CD8-positive, alpha-beta memory T cell (primary cell): Measurements from ENCODE around the gene FMN1. TPM values are rescaled to one million over a fixed set of nuclear protein-coding genes. Genes with fewer than 3 reads are reported as not detected.
A peak's percentile ranks its signal among the peaks of the same experiment; 100 is the strongest.

ENCODE experiments used
- CTCF ChIA-PET: fragments of 350-600 bp; sonication (Branson Sonifier 250); formaldehyde crosslinking; loops from one replicate; lab custom pipeline; 2021; ENCODE audit warnings: antibody characterized with exemption; lab: Charles Lee
- POLR2A ChIA-PET: fragments of 350-600 bp; sonication (Branson Sonifier 250); formaldehyde crosslinking; loops from one replicate; lab custom pipeline; 2021; ENCODE audit warnings: antibody characterized with exemption; lab: Charles Lee
- DNase-seq, 5 donors: peaks; one replicate each; pipeline versions ENCODE4 v3.0.0 to v3.0.0-alpha.2; 2020 to 2022; ENCODE audit warnings: mixed read lengths in 1 of 5
- H3K27ac ChIP-seq: one replicate; pipeline ENCODE4 v1.7.0; 2013; ENCODE audit warnings: low read depth, mild to moderate bottlenecking, low read length, moderate library complexity
- H3K27me3 ChIP-seq: 2 replicates; pipeline ENCODE4 v1.7.0; 2013; ENCODE audit warnings: low read length, mild to moderate bottlenecking; ENCODE audit not compliant: insufficient read depth, poor library complexity, severe bottlenecking
- H3K36me3 ChIP-seq: 2 replicates; pipeline ENCODE4 v1.7.0; 2013; ENCODE audit warnings: mild to moderate bottlenecking, low read length, moderate library complexity; ENCODE audit not compliant: insufficient read depth
- H3K4me1 ChIP-seq: 2 replicates; pipeline ENCODE4 v1.7.0; 2013; ENCODE audit warnings: mild to moderate bottlenecking, low read length, moderate library complexity; ENCODE audit not compliant: insufficient read depth
- H3K4me3 ChIP-seq: 2 replicates; pipeline ENCODE4 v1.7.0; 2013; ENCODE audit warnings: mild to moderate bottlenecking, low read length
- H3K9me3 ChIP-seq: 2 replicates; pipeline ENCODE4 v1.7.0; 2013; ENCODE audit warnings: mild to moderate bottlenecking, low read length
- H3K27ac Mint-ChIP-seq, 8 donors: one replicate each; pipeline ENCODE4 v1.8.0; 2020 to 2021; ENCODE audit warnings: mixed read lengths in 8 of 8, mild to moderate bottlenecking in 6 of 8, inconsistent platforms in 3 of 8, moderate library complexity in 3 of 8
- H3K27me3 Mint-ChIP-seq, 2 donors: one replicate each; pipeline ENCODE4 v1.8.0; 2020 to 2021; ENCODE audit warnings: mixed read lengths in 2 of 2, mild to moderate bottlenecking in 1 of 2, moderate library complexity in 1 of 2
- H3K36me3 Mint-ChIP-seq, 3 donors: one replicate each; pipeline ENCODE4 v1.8.0; 2020 to 2021; ENCODE audit warnings: mixed read lengths in 3 of 3, inconsistent platforms in 1 of 3, mild to moderate bottlenecking in 1 of 3
- H3K4me1 Mint-ChIP-seq, 3 donors: one replicate each; pipeline ENCODE4 v1.8.0; 2020 to 2021; ENCODE audit warnings: mixed read lengths in 3 of 3, inconsistent platforms in 1 of 3, mild to moderate bottlenecking in 1 of 3
- H3K4me3 Mint-ChIP-seq, 7 donors: one replicate each; pipeline ENCODE4 v1.8.0; 2020 to 2021; ENCODE audit warnings: mixed read lengths in 7 of 7, mild to moderate bottlenecking in 6 of 7, moderate library complexity in 4 of 7, inconsistent platforms in 2 of 7
- H3K9me3 Mint-ChIP-seq, 5 donors: one replicate each; pipeline ENCODE4 v1.8.0; 2020 to 2022; ENCODE audit warnings: mixed read lengths in 5 of 5, mild to moderate bottlenecking in 3 of 5, moderate library complexity in 2 of 5, inconsistent platforms in 1 of 5
- polyA plus RNA-seq: library from polyadenylated mRNA; unstranded; fragments of 300-500 nt; fragmentation: Illumina TruSeq; gene quantifications from one replicate; pipeline ENCODE4 v1.2.3, GENCODE V29; 2021
- total RNA-seq, 2 experiments: library from RNA; stranded (reverse); gene quantifications; one replicate each; pipeline ENCODE4 v1.2.3, GENCODE V29; 2021

Gene FMN1
- total and polyA plus RNA-seq, 3 experiments from 2014 or later: 0.09 to 0.24 (median 0.11) TPM

- Mint-ChIP-seq H3K4me1 (peaks cover 8 to 20% (median 9%) of the 10 kb centered on the region in 3 donors), H3K4me3 (no peak overlapping the region), H3K36me3 (no peaks in the 10 kb centered on the region), H3K9me3 (peaks cover 0 to 4% (median 0%) of the 10 kb centered on the region in 5 donors), H3K27ac (no peak overlapping the region), H3K27me3 (no peaks in the 10 kb centered on the region)
- Histone ChIP-seq H3K4me1 (peaks cover 14% of the 10 kb centered on the region), H3K27me3 (no peaks in the 10 kb centered on the region), H3K36me3 (no peaks in the 10 kb centered on the region), H3K27ac (no peak overlapping the region), H3K4me3 (no peak overlapping the region), H3K9me3 (no peaks in the 10 kb centered on the region)
- ChIA-PET POLR2A (no interaction called here), CTCF (no interaction called here)
- no peak for DNase-seq
Observed at GRCh38 chr15:33149919-33150318, 44.6 kb downstream of the FMN1 start.

- Mint-ChIP-seq H3K4me1 (peaks cover 8 to 20% (median 9%) of the 10 kb centered on the region in 3 donors), H3K27me3 (no peaks in the 10 kb centered on the region), H3K4me3 (peak overlapping the region in 5 of 7 donors; percentile 2 to 70 (median 45)), H3K27ac (peak overlapping the region in 3 of 8 donors; percentile 12 to 53 (median 50)), H3K36me3 (no peaks in the 10 kb centered on the region), H3K9me3 (peaks cover 0 to 4% (median 0%) of the 10 kb centered on the region in 5 donors)
- peak in 1 of 5 donors; percentile 21 for DNase-seq
- no peaks in the 10 kb centered on the region for H3K9me3 ChIP-seq
- no peaks in the 10 kb centered on the region for H3K36me3 ChIP-seq
- no peak overlapping the region for H3K27ac ChIP-seq
- no peaks in the 10 kb centered on the region for H3K27me3 ChIP-seq
- POLR2A ChIA-PET: no interaction called here
- H3K4me3 ChIP-seq: peak overlapping the region; percentile 46
- CTCF ChIA-PET: no interaction called here
- H3K4me1 ChIP-seq: peaks cover 14% of the 10 kb centered on the region
Observed at GRCh38 chr15:33148129-33148751, 46.3 kb downstream of the FMN1 start.

DNA sequence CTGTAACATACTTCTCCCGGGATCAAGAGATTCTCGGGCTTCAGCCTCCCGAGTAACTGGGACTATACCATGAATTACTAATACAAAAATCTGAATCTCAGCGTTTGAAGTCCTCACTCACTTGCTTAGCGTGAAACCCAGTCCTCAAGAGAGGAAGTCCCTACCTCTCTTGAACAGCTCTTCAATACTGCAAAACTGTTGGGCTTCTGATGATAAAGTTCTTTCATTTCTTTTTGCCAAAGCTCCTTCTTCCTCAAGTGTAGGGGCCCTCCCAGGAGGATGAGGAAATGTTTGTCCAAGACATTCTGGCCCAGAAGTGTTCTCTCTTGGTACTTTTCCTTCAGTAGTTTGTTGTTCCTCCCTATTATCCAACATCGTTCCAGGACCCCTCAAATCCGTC is 48.5 kb downstream of the FMN1 start:
- Histone ChIP-seq H3K27ac (no peak overlapping the region), H3K4me3 (no peak overlapping the region), H3K36me3 (no peaks in the 10 kb centered on the region), H3K9me3 (no peaks in the 10 kb centered on the region), H3K4me1 (peaks cover 14% of the 10 kb centered on the region), H3K27me3 (no peaks in the 10 kb centered on the region)
- Mint-ChIP-seq H3K4me1 (peaks cover 8 to 15% (median 9%) of the 10 kb centered on the region in 3 donors), H3K27me3 (peaks cover 0 to 3% of the 10 kb centered on the region in 2 donors), H3K27ac (peak overlapping the region in 1 of 8 donors; percentile 52), H3K36me3 (no peaks in the 10 kb centered on the region), H3K4me3 (no peak overlapping the region), H3K9me3 (peaks cover 0 to 4% (median 0%) of the 10 kb centered on the region in 5 donors)
- CTCF ChIA-PET: no interaction called here
- POLR2A ChIA-PET: no interaction called here
- no peak for DNase-seq

- H3K4me3 ChIP-seq: no peak overlapping the region
- H3K27me3 Mint-ChIP-seq: peaks cover 0 to 3% of the 10 kb centered on the region in 2 donors
- peaks cover 8 to 15% (median 9%) of the 10 kb centered on the region in 3 donors for H3K4me1 Mint-ChIP-seq
- no peaks in the 10 kb centered on the region for H3K36me3 Mint-ChIP-seq
- no peak overlapping the region for H3K4me3 Mint-ChIP-seq
- H3K9me3 Mint-ChIP-seq: peaks cover 0 to 4% (median 0%) of the 10 kb centered on the region in 5 donors
- no peak overlapping the region for H3K27ac ChIP-seq
- no peaks in the 10 kb centered on the region for H3K36me3 ChIP-seq
- CTCF ChIA-PET: no interaction called here
- peaks cover 14% of the 10 kb centered on the region for H3K4me1 ChIP-seq
- POLR2A ChIA-PET: no interaction called here
- no peaks in the 10 kb centered on the region for H3K27me3 ChIP-seq
- no peak for DNase-seq
- no peaks in the 10 kb centered on the region for H3K9me3 ChIP-seq
- H3K27ac Mint-ChIP-seq: no peak overlapping the region
Observed at GRCh38 chr15:33145447-33145846, 49.1 kb downstream of the FMN1 start.

GRCh38 chr15:33142708-33143107 is 51.8 kb downstream of the FMN1 start:
- H3K9me3 Mint-ChIP-seq: peaks cover 0 to 4% (median 0%) of the 10 kb centered on the region in 5 donors
- ChIA-PET POLR2A (no interaction called here), CTCF (no interaction called here)
- DNase-seq: no peak
- no peaks in the 10 kb centered on the region for H3K4me1 Mint-ChIP-seq
- H3K27ac Mint-ChIP-seq: no peak overlapping the region
- H3K36me3 Mint-ChIP-seq: no peaks in the 10 kb centered on the region
- Histone ChIP-seq H3K27ac (no peak overlapping the region), H3K27me3 (no peaks in the 10 kb centered on the region), H3K4me3 (no peak overlapping the region), H3K36me3 (no peaks in the 10 kb centered on the region), H3K4me1 (peaks cover 1% of the 10 kb centered on the region), H3K9me3 (no peaks in the 10 kb centered on the region)
- peaks cover 0 to 3% of the 10 kb centered on the region in 2 donors for H3K27me3 Mint-ChIP-seq
- H3K4me3 Mint-ChIP-seq: no peak overlapping the region

- no peaks in the 10 kb centered on the region for H3K36me3 ChIP-seq
- Mint-ChIP-seq H3K9me3 (peaks cover 0 to 4% (median 0%) of the 10 kb centered on the region in 5 donors), H3K27ac (no peak overlapping the region), H3K4me3 (no peak overlapping the region), H3K4me1 (no peaks in the 10 kb centered on the region), H3K27me3 (peaks cover 0 to 3% of the 10 kb centered on the region in 2 donors), H3K36me3 (no peaks in the 10 kb centered on the region)
- ChIA-PET POLR2A (no interaction called here), CTCF (no interaction called here)
- DNase-seq: no peak
- H3K9me3 ChIP-seq: no peaks in the 10 kb centered on the region
- H3K27me3 ChIP-seq: no peaks in the 10 kb centered on the region
- no peaks in the 10 kb centered on the region for H3K4me1 ChIP-seq
- no peak overlapping the region for H3K27ac ChIP-seq
- no peak overlapping the region for H3K4me3 ChIP-seq
Observed at GRCh38 chr15:33138000-33138399, 56.5 kb downstream of the FMN1 start.

DNA sequence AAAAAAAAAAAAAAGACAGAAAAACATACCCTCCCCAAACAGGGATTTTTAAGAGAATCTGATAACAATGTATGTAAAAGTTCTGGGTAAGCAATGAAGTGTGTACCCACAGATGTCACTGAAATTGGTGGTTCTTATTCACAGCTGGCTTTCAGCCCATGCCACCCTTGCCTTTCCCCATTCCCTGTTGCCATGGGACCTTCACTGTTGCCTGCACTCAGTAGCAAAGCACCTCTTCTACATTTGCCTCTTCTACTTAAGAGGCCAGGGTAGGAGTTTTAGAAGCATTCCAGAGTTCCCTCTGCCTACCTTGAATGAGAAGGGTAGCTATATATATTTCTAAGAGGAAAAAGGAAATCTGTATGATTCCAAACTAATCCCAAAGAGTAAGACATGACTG is 57.4 kb downstream of the FMN1 start:
- ChIA-PET POLR2A (no interaction called here), CTCF (no interaction called here)
- no peaks in the 10 kb centered on the region for H3K36me3 Mint-ChIP-seq
- Histone ChIP-seq H3K27ac (no peak overlapping the region), H3K36me3 (no peaks in the 10 kb centered on the region), H3K4me3 (no peak overlapping the region), H3K4me1 (no peaks in the 10 kb centered on the region), H3K27me3 (no peaks in the 10 kb centered on the region), H3K9me3 (no peaks in the 10 kb centered on the region)
- no peak for DNase-seq
- H3K4me3 Mint-ChIP-seq: no peak overlapping the region
- H3K4me1 Mint-ChIP-seq: peaks cover 0 to 8% (median 0%) of the 10 kb centered on the region in 3 donors
- H3K27ac Mint-ChIP-seq: no peak overlapping the region
- H3K27me3 Mint-ChIP-seq: peaks cover 0 to 3% of the 10 kb centered on the region in 2 donors
- peaks cover 0 to 4% (median 0%) of the 10 kb centered on the region in 5 donors for H3K9me3 Mint-ChIP-seq

- Histone ChIP-seq H3K27ac (no peak overlapping the region), H3K36me3 (no peaks in the 10 kb centered on the region), H3K9me3 (no peaks in the 10 kb centered on the region), H3K27me3 (no peaks in the 10 kb centered on the region), H3K4me1 (no peaks in the 10 kb centered on the region), H3K4me3 (no peak overlapping the region)
- Mint-ChIP-seq H3K4me1 (peaks cover 0 to 15% (median 0%) of the 10 kb centered on the region in 3 donors), H3K4me3 (no peak overlapping the region), H3K27me3 (no peaks in the 10 kb centered on the region), H3K36me3 (no peaks in the 10 kb centered on the region), H3K9me3 (peaks cover 0 to 4% (median 0%) of the 10 kb centered on the region in 5 donors), H3K27ac (no peak overlapping the region)
- no peak for DNase-seq
- ChIA-PET POLR2A (no interaction called here), CTCF (no interaction called here)
Observed at GRCh38 chr15:33136353-33136752, 58.2 kb downstream of the FMN1 start.
